ENCODE results near the gene CCDC196.
"Not testable (repeated sequence)": the region's sequence is repeated elsewhere in the genome, so short reads cannot be mapped to it uniquely, and the experiment has no call there.

Gene CCDC196

DNA sequence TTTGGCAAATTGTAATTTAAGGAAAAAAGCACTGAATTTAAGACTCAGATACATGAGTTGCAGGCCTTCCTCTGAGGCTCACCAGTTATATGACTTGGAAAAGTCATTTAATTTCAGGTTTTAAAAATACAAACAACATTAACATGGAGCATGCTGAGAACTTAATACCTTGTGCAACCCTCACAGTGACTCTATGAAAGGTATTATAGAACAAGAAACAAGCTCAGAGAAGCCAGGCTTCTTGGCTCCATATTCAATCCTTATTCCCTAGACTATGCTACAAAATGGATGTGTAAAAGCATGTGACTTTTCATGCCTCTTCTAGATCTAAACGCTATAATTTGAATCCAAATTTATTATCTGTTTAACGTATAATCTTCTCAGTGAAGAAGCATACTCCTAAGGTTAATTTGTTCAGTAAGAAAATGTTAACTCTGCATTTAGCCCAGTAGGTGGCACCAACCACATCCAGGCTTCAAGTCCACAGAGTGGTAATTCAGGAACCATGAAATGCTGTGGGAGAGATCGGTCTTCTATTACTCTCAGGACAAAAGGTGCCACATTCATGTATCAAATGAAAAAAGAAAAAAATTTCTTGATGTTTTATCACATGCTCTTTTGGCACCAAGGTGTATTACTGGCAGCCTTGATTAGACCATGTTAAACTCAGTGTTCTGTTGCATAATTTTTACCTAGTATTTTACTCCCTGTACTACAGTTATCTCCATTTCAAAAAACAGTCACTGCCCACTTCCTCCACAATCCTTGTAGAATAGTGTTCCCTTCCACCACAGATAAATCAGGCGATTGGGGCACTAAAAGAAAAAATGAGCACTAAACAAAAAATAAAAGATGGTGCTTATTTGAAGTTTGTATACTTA lies 9.3 kb downstream of the CCDC196 start:
- DNase-seq (ENCODE audit: low spot score): no peak

DNA sequence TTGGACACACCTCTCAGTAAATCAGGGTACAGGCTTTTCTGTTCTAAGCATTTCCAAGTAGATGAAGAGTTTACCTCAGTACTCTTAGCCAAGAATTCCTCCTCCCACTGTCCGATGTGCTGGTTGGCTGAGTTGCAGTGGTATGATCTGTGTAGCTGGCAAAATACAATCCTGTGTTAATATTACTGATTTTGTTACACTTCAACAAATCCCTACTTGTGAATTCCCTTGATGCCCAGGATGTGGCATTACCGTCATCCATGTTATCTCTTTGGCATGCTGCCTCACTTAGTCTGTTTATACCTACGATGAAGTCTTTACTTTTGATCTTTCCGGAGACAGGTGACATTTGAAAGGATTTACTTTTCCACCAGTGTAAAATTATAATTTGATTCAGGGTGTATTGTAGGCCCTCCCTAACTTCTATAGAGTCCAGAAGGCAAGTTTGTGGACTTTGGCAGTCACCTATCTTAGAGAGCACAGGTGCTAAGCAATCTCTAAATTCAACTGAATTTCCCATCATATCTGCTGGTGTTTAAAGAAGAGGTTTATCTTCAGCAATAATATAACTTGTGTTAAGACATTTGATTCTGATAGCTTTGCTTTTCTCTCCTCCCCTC lies 10.1 kb downstream of the CCDC196 start:
- no peak for DNase-seq (ENCODE audit: low spot score)

DNA sequence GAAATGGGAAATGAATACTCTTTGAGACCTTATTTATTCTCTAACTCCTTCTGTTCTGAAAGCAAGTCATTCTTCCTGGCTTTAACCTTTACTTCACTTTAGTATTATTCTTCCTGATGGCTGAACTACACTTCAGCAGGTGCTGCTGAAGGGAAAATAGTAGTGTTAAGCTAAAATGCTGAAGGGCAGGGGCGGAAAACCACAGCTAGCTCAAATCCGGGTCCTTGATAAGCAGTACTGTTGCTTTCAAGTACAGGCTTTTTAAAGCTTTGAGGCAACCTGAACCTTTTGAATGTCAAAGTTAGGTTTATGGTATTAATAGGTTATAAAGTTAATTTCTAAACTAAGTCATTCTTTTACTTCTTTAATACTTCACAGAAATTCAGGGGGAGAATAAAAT lies 10.7 kb downstream of the CCDC196 start:
- DNase-seq (ENCODE audit: low spot score): no peak

DNA sequence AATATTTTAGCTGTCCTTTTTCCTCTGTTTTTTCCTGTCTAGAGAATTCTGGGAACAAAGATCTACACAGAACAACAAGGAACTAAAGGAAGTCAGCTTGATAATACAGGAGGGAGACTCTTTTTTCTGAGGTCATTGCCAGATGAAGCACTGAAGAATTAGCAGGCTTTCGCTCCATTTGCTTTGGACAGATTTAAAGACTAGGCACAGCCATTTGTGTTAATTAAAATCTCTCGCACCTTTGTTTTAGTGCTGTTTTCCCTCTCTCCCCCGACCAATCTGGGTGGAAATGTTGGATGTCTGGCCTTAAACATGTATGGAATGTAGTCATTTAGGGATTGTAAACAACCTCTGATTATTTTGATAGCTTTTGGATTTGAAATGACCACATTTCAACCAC lies 12.1 kb downstream of the CCDC196 start:
- no peak for DNase-seq (ENCODE audit: low spot score)

DNA sequence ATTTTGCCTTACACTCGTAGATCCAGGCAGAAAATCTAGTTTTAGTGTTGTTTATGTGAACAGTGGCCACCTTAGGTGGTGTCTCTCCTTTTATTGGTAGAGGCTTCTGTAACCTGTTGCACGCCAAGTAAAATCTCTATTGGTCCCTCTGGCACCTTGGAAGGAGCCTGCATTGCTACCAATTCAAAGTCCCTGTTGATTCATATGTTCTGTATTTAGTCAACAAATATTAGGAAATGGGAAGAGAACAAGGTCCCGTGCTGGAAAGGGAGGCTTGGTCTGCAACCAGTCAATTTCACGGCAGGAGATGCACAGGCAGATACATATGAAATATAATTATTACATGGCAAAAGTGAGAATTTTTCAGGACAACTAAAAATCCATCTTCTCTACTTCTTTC lies 15.4 kb downstream of the CCDC196 start:
- DNase-seq (ENCODE audit: low spot score): no peak

DNA sequence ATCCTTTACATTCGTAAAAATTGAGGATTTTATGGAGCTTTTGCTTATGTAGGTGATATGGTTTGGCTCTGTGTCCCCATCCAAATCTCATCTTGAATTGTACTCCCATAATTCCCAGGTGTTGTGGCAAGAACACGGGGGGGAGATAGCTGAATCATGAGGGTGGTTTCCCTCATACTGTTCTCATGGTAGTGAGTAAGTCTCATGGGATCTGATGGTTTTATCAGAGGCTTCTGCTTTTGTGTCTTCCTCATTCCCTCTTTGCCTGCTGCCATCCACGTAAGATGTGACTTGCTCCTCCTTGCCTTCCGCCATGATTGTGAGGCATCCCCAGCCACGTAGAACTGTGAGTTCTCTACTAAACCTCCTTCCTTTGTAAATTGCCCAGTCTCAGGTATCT lies 16.7 kb downstream of the CCDC196 start:
- not testable (repeated sequence) for DNase-seq (ENCODE audit: low spot score)

DNA sequence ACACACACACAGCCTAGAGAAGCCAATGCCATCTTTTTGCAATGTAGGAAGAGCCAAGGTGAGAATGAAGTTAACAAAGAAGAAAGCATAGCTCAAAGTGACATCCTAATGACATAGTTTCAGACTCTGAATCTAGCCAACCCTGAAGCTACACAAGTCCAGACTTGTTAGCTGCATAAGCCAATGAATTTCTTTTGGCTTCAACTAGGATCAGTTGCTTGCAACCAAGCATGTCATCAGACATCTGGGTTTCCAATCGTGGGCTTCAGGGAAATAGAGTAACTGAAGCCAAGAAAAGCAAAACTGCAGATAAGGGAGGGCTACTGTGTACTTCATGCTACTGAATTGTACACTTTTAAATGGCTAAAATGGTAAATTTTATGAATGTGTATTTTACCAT lies 17.4 kb downstream of the CCDC196 start:
- DNase-seq (ENCODE audit: low spot score): no peak

DNA sequence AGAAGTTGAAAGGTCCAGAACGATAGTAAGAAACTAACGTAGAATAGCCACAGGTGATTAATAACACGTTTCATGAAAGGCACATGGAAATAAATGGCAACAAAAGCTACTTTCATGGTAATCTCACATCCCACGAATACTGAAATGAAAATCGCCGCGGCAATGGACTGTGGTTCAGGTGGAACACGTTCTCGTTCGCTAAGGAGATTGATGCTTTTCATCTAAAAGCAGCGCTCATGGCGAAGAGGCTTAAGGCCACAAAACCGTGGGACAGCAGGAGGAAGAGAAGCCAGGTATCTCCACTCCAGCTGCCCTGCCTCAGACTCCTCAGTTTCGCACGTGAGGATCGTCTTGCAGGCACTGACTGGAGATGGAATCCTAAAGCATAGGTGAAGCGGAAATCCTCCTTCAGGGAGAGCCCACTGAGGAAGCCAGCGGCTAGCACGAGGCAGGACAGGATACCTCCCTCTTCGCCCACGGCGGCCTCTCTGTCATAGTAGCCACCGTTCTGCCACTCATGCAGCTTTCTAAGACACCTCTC lies 21.1 kb downstream of the CCDC196 start:
- no peak for DNase-seq (ENCODE audit: low spot score)

DNA sequence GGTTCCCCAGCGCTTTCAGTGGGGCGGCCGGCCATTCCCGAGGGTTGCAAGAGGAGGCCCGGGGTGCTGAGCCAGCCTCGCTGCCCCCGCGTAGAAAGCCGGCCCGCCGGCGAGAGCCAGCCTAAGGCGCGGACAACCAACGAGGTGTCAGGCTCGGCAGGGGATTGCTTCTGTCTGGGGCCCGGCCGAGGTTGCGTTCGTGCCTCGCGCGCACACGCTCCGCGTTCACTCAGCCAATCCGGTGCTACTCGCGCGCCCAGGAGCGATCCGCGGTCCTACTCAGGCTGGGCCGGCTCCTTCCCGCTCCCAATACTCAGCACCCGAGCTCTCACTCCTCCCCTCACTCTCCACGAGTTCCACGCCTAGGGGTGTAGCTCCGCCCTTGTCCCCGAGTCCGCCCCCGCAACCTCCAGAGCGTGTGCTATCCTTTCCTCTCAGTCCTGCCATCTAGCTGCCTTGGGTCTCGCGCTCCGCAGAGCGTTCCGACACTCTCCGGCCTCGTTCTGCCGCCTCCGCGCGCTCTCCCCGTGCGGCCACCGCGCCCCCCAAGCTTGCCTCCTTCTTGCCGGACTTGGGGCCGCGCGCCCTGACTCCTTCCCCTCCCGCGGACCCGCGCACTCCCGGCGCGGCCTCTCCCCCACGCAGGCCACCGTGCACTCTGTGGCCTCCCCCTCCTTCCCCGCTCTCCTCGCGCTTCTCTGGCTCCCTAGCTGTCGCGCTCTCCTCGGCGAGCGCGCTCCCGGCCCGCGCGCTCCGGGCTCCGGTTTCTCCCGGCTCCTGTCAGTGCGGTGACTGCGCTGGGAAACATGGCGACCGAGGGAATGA lies 21.8 kb downstream of the CCDC196 start, which contains the start of gene GPHN:
GPHN (plus strand) TSS at position 426 of the 825 bp plus-strand sequence.
- peak; percentile 76 for DNase-seq (ENCODE audit: low spot score)

DNA sequence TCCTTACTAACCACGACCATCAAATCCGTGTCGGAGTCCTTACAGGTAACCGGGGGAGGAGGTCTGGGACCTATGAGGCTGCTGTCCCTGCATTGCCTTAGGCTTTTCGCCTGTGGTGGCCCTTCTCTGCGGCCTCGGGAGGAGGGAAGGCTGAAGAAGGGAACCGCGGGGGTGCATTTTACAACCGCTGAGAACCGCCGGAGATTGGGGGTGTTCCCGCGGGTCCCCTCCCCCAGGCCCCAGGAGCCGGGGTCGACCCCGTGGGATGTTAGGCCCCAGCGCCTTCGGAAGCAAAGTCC lies 22.3 kb downstream of the CCDC196 start:
- no peak for DNase-seq (ENCODE audit: low spot score)

DNA sequence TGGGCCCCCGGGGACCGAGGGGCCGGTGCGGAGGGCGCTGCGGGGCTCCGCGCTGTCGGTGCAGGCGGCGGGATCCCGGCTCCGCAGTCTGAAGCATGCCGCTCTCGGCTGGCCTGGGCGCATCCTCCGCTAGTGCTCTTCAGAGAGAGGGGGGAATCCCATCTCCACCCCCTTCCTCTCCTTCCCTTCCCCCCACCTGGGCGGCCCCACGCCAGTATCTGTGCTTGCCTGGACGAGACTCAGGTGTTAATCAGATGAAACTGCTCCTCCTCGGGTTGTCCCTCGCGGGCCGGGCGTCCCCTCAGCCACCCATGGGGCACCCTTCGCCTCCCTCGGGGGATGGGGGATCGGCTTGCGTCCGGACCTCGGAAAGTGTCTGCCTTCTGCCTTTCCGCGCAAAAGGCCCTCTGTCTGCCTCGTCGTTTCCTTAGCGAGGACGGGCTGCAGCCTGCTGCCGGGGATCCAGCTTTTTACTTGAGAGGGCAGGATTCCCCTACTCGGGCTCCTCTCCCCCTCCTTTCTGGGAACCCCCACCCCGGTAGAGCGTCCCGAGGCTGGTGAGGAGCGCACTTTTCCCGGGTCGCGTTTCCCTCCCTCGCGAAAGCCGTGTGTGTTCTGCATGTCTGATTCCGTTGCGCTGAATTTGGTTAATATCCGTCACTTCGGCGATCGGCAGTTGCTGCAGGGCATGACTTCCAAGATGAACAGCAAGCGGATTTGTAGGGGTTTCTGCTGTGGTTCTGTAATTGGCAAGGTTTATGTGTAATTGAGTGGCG lies 22.9 kb downstream of the CCDC196 start:
- DNase-seq (ENCODE audit: low spot score): peak; percentile 11

DNA sequence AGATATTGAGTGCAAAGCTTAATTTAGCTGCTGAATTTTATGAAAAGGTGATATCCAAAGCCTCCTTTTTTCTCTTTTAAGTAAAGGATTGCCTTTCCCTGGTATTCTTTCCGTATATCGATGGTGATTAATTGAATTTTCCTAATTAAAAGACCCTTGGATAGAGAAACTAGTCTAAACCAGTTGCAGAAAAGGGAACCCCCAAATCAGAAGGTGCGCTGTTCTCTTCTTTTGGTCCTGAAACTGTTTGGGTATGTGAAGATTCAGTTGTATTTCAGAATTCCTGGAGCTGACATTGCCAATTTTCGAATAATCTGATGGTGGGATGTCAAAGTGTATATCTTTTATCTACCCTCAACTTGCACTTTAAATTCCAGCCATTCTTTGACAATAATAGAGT lies 23.7 kb downstream of the CCDC196 start:
- no peak for DNase-seq (ENCODE audit: low spot score)

DNA sequence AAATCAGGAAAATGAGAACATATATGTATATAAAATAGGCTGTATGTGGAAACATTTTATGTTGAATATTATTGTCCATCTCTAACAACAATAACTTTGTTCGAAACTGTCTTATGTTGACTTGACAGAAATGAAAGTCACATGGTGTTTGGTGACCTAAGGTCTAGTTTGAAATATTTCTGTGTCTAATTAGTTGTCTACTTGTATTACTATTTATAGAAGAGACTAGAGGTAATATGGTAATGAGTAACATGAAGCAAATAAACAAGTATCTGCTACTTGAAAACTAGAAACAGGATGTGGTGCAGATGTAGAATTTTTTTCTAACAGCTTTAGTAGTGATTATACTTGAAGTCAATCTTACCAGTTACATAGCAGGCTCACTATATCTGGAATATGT lies 25.7 kb downstream of the CCDC196 start:
- no peak for DNase-seq (ENCODE audit: low spot score)

DNA sequence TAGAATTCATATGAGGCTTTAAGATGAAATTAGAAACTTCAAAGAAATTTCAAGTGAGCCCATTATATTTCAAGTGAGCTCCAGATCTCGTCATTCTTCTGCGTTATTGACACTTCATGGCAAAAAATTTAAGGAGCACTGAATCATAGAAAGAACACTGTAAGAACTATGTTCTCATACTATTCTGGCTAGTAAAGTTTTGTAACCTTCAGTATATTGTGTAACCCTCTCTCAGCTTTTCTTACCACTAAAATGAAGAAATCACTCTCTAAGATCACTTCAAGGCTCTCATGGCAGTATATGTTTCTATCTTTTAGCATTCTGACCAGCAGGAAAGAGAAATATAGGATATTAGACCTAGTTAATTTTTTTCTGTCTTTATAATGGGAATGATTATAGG lies 28.0 kb downstream of the CCDC196 start:
- DNase-seq (ENCODE audit: low spot score): no peak

DNA sequence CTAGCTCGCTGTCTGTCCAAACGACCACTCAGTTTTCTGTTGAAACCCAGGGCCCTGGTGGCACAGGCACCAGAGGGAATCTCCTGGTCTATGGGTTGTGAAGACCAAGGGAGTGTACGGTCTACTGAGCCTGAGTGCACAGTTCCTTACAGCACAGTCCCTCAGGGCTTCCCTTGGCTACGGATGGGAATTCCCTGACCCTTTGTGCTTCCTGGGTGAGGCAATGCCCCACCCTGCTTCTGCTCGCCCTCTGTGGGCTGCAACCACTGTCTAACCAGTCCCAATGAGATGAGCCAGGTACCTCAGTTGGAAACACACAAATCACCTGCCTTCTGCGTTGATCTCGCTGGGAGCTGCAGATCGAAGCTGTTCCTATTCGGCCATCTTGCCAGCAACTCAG lies 44.4 kb downstream of the CCDC196 start:
- DNase-seq (ENCODE audit: low spot score): no peak

DNA sequence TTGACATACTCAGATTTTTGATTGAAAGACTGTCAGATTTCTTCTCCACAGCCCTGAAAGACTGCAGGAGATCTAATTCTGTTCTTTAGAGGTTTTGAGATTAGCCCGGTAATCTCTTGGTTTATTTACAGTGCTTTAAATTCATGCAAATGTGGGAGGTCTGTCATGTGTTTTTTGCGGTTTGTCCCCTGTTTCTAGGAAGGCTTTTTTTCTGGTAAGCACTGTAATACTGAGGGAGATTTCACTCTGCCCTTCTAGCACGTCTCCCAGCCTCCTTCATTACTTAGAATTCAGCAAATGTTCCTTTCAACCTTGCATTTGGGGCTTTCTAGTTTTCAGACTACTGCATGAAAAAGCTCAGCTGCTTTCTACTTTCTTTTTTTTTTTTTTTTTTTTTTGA lies 52.9 kb downstream of the CCDC196 start:
- DNase-seq (ENCODE audit: low spot score): no peak

DNA sequence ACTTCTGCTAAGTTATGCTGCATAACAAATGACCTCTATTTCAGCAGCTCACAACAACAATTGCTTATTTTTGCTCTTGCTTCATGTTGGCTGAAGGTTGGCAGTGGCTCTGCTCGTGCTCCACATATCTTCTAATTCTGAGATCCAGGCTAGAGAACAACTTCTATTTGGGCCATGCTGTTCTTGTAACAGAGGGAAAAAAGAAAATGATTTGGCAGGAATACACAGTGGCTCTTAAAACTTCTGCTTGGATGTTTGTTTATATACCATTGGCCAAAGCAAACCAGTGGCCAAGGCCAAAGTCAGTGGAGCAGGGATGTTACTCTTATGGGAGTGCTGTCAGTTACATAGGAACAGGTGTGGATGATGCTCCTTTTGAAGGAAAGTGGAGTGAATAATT lies 53.9 kb downstream of the CCDC196 start:
- no peak for DNase-seq (ENCODE audit: low spot score)

DNA sequence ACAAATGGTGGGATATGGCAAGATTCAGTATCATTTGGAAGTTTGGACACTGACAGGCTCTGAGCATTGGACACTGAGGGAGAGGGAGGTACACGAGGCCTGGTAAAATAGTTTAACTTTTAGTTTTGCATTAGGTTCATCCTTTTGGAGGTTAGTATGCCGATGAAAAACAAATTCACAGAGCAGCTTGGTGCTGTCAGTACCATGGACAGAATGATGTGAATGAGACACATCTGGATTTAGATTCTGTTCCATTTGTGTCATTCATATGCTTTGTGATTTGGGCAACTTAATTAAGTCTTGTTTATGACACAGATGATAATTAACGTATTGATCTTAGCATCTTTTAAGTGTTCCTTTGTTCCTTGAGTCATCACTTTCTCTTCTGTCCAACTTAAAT lies 55.5 kb downstream of the CCDC196 start:
- no peak for DNase-seq (ENCODE audit: low spot score)

DNA sequence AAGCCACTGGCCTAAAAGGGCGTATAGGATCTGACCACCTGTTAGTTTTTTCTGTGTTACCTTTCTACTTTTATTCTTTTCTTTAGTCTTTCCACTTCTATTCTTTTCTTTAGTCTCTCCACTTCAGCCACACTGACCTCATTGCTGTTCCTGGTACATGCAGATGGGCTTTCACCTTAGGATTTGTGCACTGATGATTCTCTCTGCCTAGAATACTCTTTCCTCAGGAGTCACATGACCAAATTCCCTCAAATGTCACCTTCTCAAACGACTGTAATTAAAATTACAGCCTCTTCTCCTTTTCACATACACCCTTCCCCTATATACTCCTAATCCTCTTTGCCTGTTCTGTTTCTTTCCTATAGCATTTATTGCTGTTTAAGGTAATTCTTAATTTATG lies 57.8 kb downstream of the CCDC196 start:
- DNase-seq (ENCODE audit: low spot score): no peak

DNA sequence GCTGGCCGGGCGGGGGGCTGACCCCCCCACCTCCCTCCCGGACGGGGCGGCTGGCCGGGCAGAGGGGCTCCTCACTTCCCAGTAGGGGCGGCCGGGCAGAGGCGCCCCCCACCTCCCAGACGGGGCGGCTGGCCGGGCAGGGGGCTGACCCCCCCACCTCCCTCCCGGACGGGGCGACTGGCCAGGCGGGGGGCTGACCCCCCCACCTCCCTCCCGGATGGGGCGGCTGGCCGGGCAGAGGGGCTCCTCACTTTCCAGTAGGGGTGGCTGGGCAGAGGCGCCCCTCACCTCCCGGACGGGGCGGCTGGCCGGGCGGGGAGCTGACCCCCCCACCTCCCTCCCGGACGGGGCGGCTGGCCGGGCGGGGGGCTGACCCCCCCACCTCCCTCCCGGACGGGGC lies 59.0 kb downstream of the CCDC196 start:
- not testable (repeated sequence) for DNase-seq (ENCODE audit: low spot score)

DNA sequence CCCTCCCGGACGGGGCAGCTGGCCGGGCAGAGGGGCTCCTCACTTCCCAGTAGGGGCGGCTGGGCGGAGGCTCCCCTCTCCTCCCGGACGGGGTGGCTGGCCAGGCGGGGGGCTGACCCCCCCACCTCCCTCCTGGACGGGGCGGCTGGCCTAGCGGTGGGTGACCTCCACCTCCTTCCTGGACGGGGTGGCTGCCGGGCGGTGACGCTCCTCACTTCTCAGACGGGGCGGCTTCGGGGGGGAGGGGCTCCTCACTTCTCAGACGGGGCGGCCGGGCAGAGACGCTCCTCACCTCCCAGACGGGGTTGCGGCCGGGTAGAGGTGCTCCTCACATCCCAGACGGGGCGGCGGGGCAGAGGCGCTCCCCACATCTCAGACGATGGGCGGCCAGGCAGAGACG lies 59.6 kb downstream of the CCDC196 start:
- DNase-seq (ENCODE audit: low spot score): not testable (repeated sequence)

Data from HuH-7.5 (cell line).